DND-41 (cell line): ENCODE measurements around the gene MTG1.

ENCODE experiments used
- CTCF ChIP-seq: IDR thresholded peaks from 2 replicates; pipeline ENCODE4 v1.5.1; 2012; ENCODE audit warnings: borderline replicate concordance, low read length, moderate library complexity, mild to moderate bottlenecking; ENCODE audit not compliant: poor library complexity, severe bottlenecking; ENCODE audit errors: extremely low read depth
- EZH2 ChIP-seq: IDR thresholded peaks from 3 replicates; pipeline ENCODE4 v1.6.1; 2012; ENCODE audit warnings: borderline replicate concordance, low read depth, mild to moderate bottlenecking, moderate library complexity, low read length, inconsistent platforms; ENCODE audit not compliant: severe bottlenecking

DNA sequence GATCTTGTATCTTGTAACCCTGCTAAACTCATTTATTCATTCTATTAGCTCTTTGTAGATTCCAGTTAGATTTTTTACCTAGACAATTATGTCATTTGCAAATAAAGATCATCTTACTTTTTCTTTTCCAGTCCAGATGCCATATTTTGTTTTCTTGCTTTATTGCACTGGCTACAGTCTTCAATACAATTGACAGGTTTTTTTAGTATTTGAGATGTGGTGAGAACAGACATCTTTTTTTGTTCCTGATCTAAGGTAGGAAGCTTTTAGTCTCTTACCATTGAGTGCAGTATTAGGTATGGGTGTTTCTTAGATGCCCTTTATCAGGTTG is 18.4 kb downstream of the MTG1 start:
- TF ChIP-seq CTCF: no peak
- no peak for TF ChIP-seq EZH2
